LNCaP clone FGC (cell line): Measurements from ENCODE around the gene SPPL3.

Source experiments
- DNase-seq: peaks from one replicate; pipeline ENCODE4 v3.0.0-alpha.2; 2011; ENCODE audit warnings: low read depth
- H3K4me3 ChIP-seq: 2 replicates; pipeline ENCODE4 v1.5.1; 2011; ENCODE audit warnings: mild to moderate bottlenecking, low read depth, low read length, control low read depth
- CTCF ChIP-seq: IDR thresholded peaks from 2 replicates; pipeline ENCODE4 v1.5.1; 2012; ENCODE audit warnings: mild to moderate bottlenecking; ENCODE audit not compliant: control insufficient read depth, insufficient read depth; ENCODE audit errors: extremely low read depth

Gene SPPL3

GRCh38 chr12:120853188-120853587 lies 51.0 kb downstream of the SPPL3 start:
- TF ChIP-seq CTCF = no peak
- no peak overlapping the region for H3K4me3 ChIP-seq
- DNase-seq = no peak

- DNase-seq = no peak
- H3K4me3 ChIP-seq = no peak overlapping the region
- no peak for TF ChIP-seq CTCF
Measured at GRCh38 chr12:120851944-120852343, 52.2 kb downstream of the SPPL3 start.

- no peak for TF ChIP-seq CTCF
- no peak for DNase-seq
- H3K4me3 ChIP-seq = no peak overlapping the region
Measured at GRCh38 chr12:120851444-120851843, 52.7 kb downstream of the SPPL3 start.

GRCh38 chr12:120849765-120850164 lies 54.4 kb downstream of the SPPL3 start:
- TF ChIP-seq CTCF = no peak
- no peak for DNase-seq
- H3K4me3 ChIP-seq = no peak overlapping the region

GRCh38 chr12:120847814-120848213 lies 56.3 kb downstream of the SPPL3 start:
- H3K4me3 ChIP-seq = no peak overlapping the region
- no peak for TF ChIP-seq CTCF
- DNase-seq = no peak

GRCh38 chr12:120847392-120847791 lies 56.8 kb downstream of the SPPL3 start:
- H3K4me3 ChIP-seq = no peak overlapping the region
- TF ChIP-seq CTCF = no peak
- no peak for DNase-seq

- no peak for DNase-seq
- no peak overlapping the region for H3K4me3 ChIP-seq
- no peak for TF ChIP-seq CTCF
Measured at GRCh38 chr12:120846721-120847120, 57.4 kb downstream of the SPPL3 start.
